Fibroblast of lung (primary cell): ENCODE measurements around the gene RASL11A.

Experiments used
- CTCF ChIP-seq, 2 donors: IDR thresholded peaks in 1 of 2; conservative IDR thresholded peaks in 1 of 2; 1 replicate in 1 of 2; 2 replicates in 1 of 2; pipeline ENCODE4 v1.5.1; 2011 to 2012; ENCODE audit warnings: low read length in 2 of 2, control low read depth in 1 of 2, inconsistent platforms in 1 of 2, low read depth in 1 of 2, mild to moderate bottlenecking in 1 of 2
- EZH2 ChIP-seq: IDR thresholded peaks from 2 replicates; pipeline ENCODE4 v1.5.1; 2012; ENCODE audit warnings: low read length, control low read depth, mild to moderate bottlenecking; ENCODE audit errors: missing control alignments

GRCh38 chr13:27306364-27306763 lies 35.7 kb downstream of the RASL11A start:
- TF ChIP-seq CTCF (conservative IDR thresholded peaks at IDR 0.05 in 1 of 2, IDR thresholded peaks at IDR 0.05 in 1 of 2; ENCODE audit: low read depth in 1 of 2, low read length in 2 of 2) (no peak), EZH2 (no peak)
